ENCODE data around the gene GSG1L. TPM values are rescaled to one million over a fixed set of nuclear protein-coding genes. Genes with fewer than 3 reads are reported as not detected.

Gene GSG1L
- total and polyA plus RNA-seq, 12 donors, result 0.11 TPM; not detected in 11

DNA sequence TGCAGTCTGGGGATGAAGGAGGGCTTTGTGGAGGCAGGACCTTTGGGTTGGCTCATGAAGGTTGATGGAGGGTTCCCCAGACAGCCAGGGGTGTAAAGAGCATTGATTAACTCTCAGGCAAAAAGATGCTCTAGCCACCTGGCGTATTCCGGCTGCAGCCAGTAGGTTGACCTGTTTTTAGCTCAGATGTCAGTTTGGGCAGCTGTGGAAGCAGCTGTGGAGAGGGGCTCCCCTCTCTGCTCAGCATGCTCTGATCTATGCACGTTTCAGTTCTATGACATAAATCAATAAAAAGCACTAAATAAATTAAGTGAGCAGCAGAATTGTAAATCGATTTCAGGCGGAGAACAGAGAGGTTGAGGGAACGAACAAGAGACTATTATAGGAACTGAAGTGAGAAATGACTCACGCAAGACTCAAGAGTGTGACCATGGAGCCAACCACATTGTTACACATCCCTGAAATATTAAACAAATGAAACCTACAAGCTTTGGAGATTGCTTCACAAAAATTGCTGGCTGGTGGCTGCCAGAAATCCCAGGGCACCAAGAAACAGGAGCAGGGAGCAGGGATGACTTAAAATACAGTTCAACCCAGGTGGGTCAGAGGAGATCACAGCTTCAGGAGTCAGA, 111.9 kb downstream of the GSG1L start:
- TF ChIP-seq, protein P1, sequence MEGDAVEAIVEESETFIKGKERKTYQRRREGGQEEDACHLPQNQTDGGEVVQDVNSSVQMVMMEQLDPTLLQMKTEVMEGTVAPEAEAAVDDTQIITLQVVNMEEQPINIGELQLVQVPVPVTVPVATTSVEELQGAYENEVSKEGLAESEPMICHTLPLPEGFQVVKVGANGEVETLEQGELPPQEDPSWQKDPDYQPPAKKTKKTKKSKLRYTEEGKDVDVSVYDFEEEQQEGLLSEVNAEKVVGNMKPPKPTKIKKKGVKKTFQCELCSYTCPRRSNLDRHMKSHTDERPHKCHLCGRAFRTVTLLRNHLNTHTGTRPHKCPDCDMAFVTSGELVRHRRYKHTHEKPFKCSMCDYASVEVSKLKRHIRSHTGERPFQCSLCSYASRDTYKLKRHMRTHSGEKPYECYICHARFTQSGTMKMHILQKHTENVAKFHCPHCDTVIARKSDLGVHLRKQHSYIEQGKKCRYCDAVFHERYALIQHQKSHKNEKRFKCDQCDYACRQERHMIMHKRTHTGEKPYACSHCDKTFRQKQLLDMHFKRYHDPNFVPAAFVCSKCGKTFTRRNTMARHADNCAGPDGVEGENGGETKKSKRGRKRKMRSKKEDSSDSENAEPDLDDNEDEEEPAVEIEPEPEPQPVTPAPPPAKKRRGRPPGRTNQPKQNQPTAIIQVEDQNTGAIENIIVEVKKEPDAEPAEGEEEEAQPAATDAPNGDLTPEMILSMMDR (IDR thresholded peaks at IDR 0.05), result no peak
- TF ChIP-seq POLR2A (IDR thresholded peaks at IDR 0.05), result no peak
- no peaks in the 10 kb centered on the region for H3K36me3 ChIP-seq (replicated peaks in 1 of 2)
- no peaks in the 10 kb centered on the region for H3K9me3 ChIP-seq (replicated peaks in 1 of 3)
- intact Hi-C loops (cut with DNase I), result no loop called here
- no peak for DNase-seq
- H3K4me3 ChIP-seq, result no peak overlapping the region
- no peaks in the 10 kb centered on the region for H3K4me1 ChIP-seq (replicated peaks in 1 of 2)
- no peaks in the 10 kb centered on the region for H3K27me3 ChIP-seq
- 59 to 70% (median 64%) methylated on average over 7 of the region's 7 CpGs for WGBS, 4 donors
- H3K27ac ChIP-seq, result no peak overlapping the region

DNA sequence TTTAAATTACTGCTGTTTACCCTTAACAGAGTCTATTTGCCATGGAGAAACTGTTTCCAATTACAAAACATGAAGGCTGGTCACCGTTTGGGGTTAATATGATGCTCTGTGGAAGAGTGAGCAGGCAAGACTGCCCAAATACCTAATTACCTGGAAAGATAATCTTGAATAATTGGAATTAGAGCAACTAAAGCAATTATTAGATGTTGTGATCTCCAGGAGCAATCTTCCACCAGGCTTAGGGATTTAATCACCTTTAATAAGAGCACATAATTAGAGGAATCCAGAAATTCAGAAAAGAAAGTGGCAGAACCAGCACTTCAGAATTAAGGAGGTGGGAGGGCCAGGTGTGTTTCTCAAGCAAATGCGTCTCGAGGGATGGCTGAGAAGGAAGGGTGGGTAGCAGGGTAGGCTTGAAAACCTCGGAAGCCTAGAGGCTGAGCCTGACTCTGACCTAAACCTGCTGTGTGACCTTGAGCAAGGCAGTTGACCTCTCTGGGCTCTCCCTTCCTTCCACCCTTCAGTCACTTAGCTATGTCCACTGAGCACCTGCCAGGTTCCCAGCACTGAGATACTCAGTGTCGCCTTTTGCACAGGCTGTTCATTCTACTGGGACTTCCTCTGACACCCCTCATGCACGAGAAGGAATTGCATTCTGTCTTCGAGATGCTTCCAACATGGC, 113.2 kb downstream of the GSG1L start:
- intact Hi-C loops (cut with DNase I), result no loop called here
- no peak for DNase-seq
- Histone ChIP-seq H3K4me3 (no peak overlapping the region), H3K4me1 (replicated peaks in 1 of 2) (no peaks in the 10 kb centered on the region), H3K27ac (no peak overlapping the region), H3K9me3 (replicated peaks in 1 of 3) (no peaks in the 10 kb centered on the region), H3K36me3 (replicated peaks in 1 of 2) (no peaks in the 10 kb centered on the region), H3K27me3 (no peaks in the 10 kb centered on the region)
- 67 to 79% (median 78%) methylated on average over 7 of the region's 7 CpGs for WGBS, 4 donors
- TF ChIP-seq, protein P1 (IDR thresholded peaks at IDR 0.05), result no peak
- no peak for TF ChIP-seq POLR2A (IDR thresholded peaks at IDR 0.05)

DNA sequence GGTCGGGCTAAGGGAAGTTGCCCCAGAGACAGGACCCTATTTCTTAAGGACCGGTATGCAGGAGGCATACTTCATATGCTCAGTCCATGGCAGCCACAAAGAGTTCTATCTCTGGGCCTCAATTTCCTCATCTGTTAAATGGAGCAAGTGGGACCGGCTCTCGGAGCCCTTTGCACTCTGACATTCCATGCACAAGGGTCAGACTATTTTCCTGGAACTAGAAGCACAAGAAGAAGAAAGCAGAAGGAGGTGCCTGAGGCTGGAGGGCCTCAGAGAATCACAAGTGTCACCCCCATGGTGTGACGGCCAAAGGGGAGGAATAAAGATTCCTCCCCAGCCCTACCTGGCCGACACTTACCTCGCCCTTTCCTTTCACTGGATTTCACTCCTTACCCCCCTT, 115.8 kb downstream of the GSG1L start:
- DNase-seq, result no peak
- no peaks in the 10 kb centered on the region for H3K9me3 ChIP-seq (replicated peaks in 1 of 3)
- 71 to 84% (median 77%) methylated on average over 7 of the region's 7 CpGs for WGBS, 4 donors
- intact Hi-C loops (cut with DNase I), result no loop called here
- no peak overlapping the region for H3K27ac ChIP-seq
- no peak overlapping the region for H3K4me3 ChIP-seq
- TF ChIP-seq, protein P1 (IDR thresholded peaks at IDR 0.05), result no peak
- no peak for TF ChIP-seq POLR2A (IDR thresholded peaks at IDR 0.05)
- H3K36me3 ChIP-seq (replicated peaks in 1 of 2), result no peaks in the 10 kb centered on the region
- H3K27me3 ChIP-seq, result no peaks in the 10 kb centered on the region
- H3K4me1 ChIP-seq (replicated peaks in 1 of 2), result no peaks in the 10 kb centered on the region

DNA sequence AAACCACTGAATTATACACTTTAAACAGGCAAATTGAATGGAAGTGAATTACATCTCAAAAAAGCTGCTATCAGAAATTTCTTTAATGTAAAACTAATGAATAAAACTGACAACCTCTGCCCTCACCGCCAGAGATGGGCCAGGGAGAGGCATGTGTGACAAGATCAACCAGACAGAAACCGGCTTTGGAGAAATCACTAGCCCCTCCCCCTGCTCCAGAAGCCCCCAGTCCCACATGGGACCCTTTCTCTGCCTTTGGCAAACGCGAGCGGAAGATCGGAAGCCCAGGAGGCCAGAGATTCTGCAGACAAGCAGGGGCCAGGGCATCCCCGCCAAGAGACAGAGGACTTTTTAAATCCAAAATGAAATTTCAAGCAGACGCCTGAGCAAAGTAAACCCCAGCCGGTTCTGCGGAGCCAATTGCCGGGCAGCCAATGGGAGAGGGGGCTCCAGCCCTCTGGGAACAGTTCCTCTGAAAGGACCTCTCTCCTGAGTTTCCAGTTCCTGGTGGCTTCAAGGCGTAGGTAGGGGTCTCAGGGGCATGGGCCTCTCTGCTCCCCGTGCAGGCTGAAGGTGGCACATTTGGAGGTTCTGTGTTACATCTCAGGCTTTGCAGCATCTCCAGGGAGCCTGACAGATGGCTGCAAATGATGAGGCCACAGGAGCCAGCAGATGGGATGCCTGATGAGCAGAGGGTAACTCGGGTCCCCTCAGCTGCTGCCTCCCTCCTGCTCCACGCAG, 118.1 kb downstream of the GSG1L start:
- no peak for DNase-seq
- WGBS, 4 donors, result 41 to 45% (median 41%) methylated on average over 13 to 15 of the region's 15 CpGs
- Histone ChIP-seq H3K4me1 (replicated peaks in 1 of 2) (no peaks in the 10 kb centered on the region), H3K36me3 (replicated peaks in 1 of 2) (no peaks in the 10 kb centered on the region), H3K4me3 (no peak overlapping the region), H3K27me3 (no peaks in the 10 kb centered on the region), H3K27ac (no peak overlapping the region), H3K9me3 (replicated peaks in 1 of 3) (no peaks in the 10 kb centered on the region)
- TF ChIP-seq, protein P1 (IDR thresholded peaks at IDR 0.05), result no peak
- TF ChIP-seq POLR2A (IDR thresholded peaks at IDR 0.05), result no peak
- intact Hi-C loops (cut with DNase I), result no loop called here

Data from adrenal gland (tissue), 12 donors.